NT2/D1 (cell line): ENCODE measurements around the gene BICRAL.

Experiments
- YY1 ChIP-seq: IDR thresholded peaks from 2 replicates; pipeline ENCODE4 v1.6.1; 2011; ENCODE audit not compliant: insufficient read length, insufficient read depth
- ZNF274 ChIP-seq: IDR thresholded peaks from 2 replicates; pipeline ENCODE4 v1.6.1; 2011; ENCODE audit warnings: mild to moderate bottlenecking, low read depth, low read length

- no peak for TF ChIP-seq ZNF274
- TF ChIP-seq YY1: no peak
Observed at GRCh38 chr6:42819803-42820511, 38.1 kb downstream of the BICRAL start.
